ENCODE results near the gene ELF4. TPM values are rescaled to one million over a fixed set of nuclear protein-coding genes. Genes with fewer than 3 reads are reported as not detected.

ELF4 gene
- total and polyA plus RNA-seq, 2 experiments from 2014 or later, result 0.50 to 1.8 TPM

DNA sequence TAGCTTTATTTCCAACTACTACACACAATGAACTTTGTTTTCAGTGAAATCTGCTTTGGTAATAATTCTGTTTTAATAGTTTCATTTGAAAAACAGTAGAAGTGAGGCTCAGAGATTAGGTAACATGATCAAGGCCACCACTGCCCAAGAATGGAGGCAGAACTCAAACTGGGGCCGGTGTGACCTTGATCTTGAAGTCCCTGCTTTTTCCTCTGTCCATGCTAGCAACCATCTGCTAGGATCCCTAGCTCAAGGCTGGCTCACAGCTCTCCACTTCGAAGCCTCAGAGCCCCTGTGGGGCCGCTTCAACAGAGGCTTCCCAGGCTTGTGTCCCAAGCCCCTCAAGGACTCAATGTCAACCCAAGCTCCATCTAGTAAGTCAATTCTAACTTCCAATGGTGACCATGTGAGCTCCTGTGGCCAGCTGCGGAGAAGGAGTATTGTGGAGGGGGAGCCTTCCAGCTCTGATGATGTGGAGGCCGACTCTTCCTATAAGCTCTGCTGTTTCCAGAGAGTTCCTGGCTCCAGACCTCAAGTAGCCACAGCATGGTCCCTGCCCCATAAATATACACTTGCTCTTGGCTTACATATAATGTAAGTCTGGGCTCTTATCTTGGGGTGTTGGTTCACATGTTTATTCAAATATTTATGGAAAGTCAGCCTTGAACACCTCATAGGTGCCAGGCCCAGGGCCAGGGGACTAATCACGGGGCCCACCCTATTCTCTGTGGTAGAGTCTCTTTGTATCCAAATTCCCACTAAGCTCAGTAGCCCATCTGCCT lies 14.9 kb downstream of the ELF4 start:
- H3K27ac Mint-ChIP-seq, result no peak overlapping the region
- DNase-seq (ENCODE audit: low spot score) (no peak), ATAC-seq (no peak)
- Histone ChIP-seq H3K36me3 (ENCODE audit: insufficient read depth) (no peaks in the 10 kb centered on the region), H3K9me2 (ENCODE audit: insufficient read depth) (no peaks in the 10 kb centered on the region), H3K4me3 (no peak overlapping the region), H3K79me2 (replicated peaks; ENCODE audit: insufficient read depth) (no peaks in the 10 kb centered on the region), H3K27me3 (ENCODE audit: insufficient read depth) (no peaks in the 10 kb centered on the region), H3K27ac (ENCODE audit: low read depth) (no peak overlapping the region), H4K20me1 (replicated peaks; ENCODE audit: insufficient read depth) (no peaks in the 10 kb centered on the region), H3F3A (replicated peaks; ENCODE audit: low read depth) (no peaks in the 10 kb centered on the region), H3K4me2 (no peak overlapping the region), H3K4me1 (ENCODE audit: insufficient read depth) (no peaks in the 10 kb centered on the region), H2AFZ (no peak overlapping the region)
- TF ChIP-seq, protein P1, sequence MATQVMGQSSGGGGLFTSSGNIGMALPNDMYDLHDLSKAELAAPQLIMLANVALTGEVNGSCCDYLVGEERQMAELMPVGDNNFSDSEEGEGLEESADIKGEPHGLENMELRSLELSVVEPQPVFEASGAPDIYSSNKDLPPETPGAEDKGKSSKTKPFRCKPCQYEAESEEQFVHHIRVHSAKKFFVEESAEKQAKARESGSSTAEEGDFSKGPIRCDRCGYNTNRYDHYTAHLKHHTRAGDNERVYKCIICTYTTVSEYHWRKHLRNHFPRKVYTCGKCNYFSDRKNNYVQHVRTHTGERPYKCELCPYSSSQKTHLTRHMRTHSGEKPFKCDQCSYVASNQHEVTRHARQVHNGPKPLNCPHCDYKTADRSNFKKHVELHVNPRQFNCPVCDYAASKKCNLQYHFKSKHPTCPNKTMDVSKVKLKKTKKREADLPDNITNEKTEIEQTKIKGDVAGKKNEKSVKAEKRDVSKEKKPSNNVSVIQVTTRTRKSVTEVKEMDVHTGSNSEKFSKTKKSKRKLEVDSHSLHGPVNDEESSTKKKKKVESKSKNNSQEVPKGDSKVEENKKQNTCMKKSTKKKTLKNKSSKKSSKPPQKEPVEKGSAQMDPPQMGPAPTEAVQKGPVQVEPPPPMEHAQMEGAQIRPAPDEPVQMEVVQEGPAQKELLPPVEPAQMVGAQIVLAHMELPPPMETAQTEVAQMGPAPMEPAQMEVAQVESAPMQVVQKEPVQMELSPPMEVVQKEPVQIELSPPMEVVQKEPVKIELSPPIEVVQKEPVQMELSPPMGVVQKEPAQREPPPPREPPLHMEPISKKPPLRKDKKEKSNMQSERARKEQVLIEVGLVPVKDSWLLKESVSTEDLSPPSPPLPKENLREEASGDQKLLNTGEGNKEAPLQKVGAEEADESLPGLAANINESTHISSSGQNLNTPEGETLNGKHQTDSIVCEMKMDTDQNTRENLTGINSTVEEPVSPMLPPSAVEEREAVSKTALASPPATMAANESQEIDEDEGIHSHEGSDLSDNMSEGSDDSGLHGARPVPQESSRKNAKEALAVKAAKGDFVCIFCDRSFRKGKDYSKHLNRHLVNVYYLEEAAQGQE (IDR thresholded peaks at IDR 0.05; ENCODE audit: unreplicated experiment), result no peak
- TF ChIP-seq ZNF114 (CRISPR knock-in tag; IDR thresholded peaks at IDR 0.05) (no peak), EZH2phosphoT487 (IDR thresholded peaks at IDR 0.05; ENCODE audit: unreplicated experiment) (no peak), JUNB (IDR thresholded peaks at IDR 0.05; ENCODE audit: unreplicated experiment) (no peak), CTCF (conservative IDR thresholded peaks at IDR 0.05; ENCODE audit: low read depth in 2 of 2) (no peak)
- H3K9me3 Mint-ChIP-seq, result no peaks in the 10 kb centered on the region
- no peaks in the 10 kb centered on the region for H3K36me3 Mint-ChIP-seq (ENCODE audit: low read depth)
- H3K4me1 Mint-ChIP-seq, result peaks cover 8% of the 10 kb centered on the region
- no peak overlapping the region for H3K4me3 Mint-ChIP-seq
- peaks cover 2% of the 10 kb centered on the region for H3K27me3 Mint-ChIP-seq (ENCODE audit: insufficient read depth, low read depth, poor library complexity)

- ATAC-seq (no peak), DNase-seq (ENCODE audit: low spot score) (no peak)
- Histone ChIP-seq H3K36me3 (ENCODE audit: insufficient read depth) (no peaks in the 10 kb centered on the region), H4K20me1 (replicated peaks; ENCODE audit: insufficient read depth) (no peaks in the 10 kb centered on the region), H3K79me2 (replicated peaks; ENCODE audit: insufficient read depth) (no peaks in the 10 kb centered on the region), H3F3A (replicated peaks; ENCODE audit: low read depth) (no peaks in the 10 kb centered on the region), H3K4me1 (ENCODE audit: insufficient read depth) (no peaks in the 10 kb centered on the region), H3K4me3 (no peak overlapping the region), H3K9me2 (ENCODE audit: insufficient read depth) (no peaks in the 10 kb centered on the region), H3K27me3 (ENCODE audit: insufficient read depth) (no peaks in the 10 kb centered on the region), H2AFZ (no peak overlapping the region), H3K27ac (ENCODE audit: low read depth) (no peak overlapping the region), H3K4me2 (no peak overlapping the region)
- H3K27me3 Mint-ChIP-seq (ENCODE audit: insufficient read depth, low read depth, poor library complexity), result peaks cover 2% of the 10 kb centered on the region
- no peaks in the 10 kb centered on the region for H3K36me3 Mint-ChIP-seq (ENCODE audit: low read depth)
- H3K4me1 Mint-ChIP-seq, result peaks cover 8% of the 10 kb centered on the region
- no peaks in the 10 kb centered on the region for H3K9me3 Mint-ChIP-seq
- H3K27ac Mint-ChIP-seq, result no peak overlapping the region
- no peak overlapping the region for H3K4me3 Mint-ChIP-seq
- TF ChIP-seq ZNF462 (CRISPR knock-in tag; IDR thresholded peaks at IDR 0.05), result no peak
- no peak for TF ChIP-seq STAT1 (IDR thresholded peaks at IDR 0.05; ENCODE audit: unreplicated experiment)
- TF ChIP-seq ZNF114 (CRISPR knock-in tag; IDR thresholded peaks at IDR 0.05), result no peak
Measured at GRCh38 chrX:130094696-130095095, 15.6 kb downstream of the ELF4 start.
